Liver (tissue), 9 donors: Measurements from ENCODE around the gene M6PR. TPM values are rescaled to one million over a fixed set of nuclear protein-coding genes. Genes with fewer than 3 reads are reported as not detected.
A peak's percentile ranks its signal among the peaks of the same experiment; 100 is the strongest.

Source experiments
- DNase-seq: peaks from one replicate; pipeline ENCODE4 v3.0.0-alpha.2; 2017; ENCODE audit warnings: low spot score
- H3K27ac ChIP-seq, 2 donors: one replicate each; pipeline ENCODE4 v1.7.0; 2013; ENCODE audit warnings: inconsistent platforms in 2 of 2, low read length in 2 of 2, control low read depth in 1 of 2, low read depth in 1 of 2, mild to moderate bottlenecking in 1 of 2
- H3K27me3 ChIP-seq, 4 donors: one replicate each; pipeline versions ENCODE4 v1.6.1 to v1.7.0; 2013; ENCODE audit warnings: low read length in 3 of 4, inconsistent platforms in 1 of 4, mild to moderate bottlenecking in 1 of 4, moderate library complexity in 1 of 4; ENCODE audit not compliant: control insufficient read depth in 4 of 4, insufficient read depth in 4 of 4
- H3K36me3 ChIP-seq, 4 donors: one replicate each; pipeline versions ENCODE4 v1.6.1 to v1.7.0; 2013; ENCODE audit warnings: low read length in 3 of 4, mild to moderate bottlenecking in 3 of 4, low read depth in 1 of 4, moderate library complexity in 1 of 4; ENCODE audit not compliant: control insufficient read depth in 4 of 4, insufficient read depth in 3 of 4
- H3K4me1 ChIP-seq, 4 donors: one replicate each; pipeline versions ENCODE4 v1.6.1 to v1.7.0; 2013; ENCODE audit warnings: low read length in 3 of 4, mild to moderate bottlenecking in 3 of 4, moderate library complexity in 1 of 4; ENCODE audit not compliant: control insufficient read depth in 4 of 4, insufficient read depth in 4 of 4
- H3K4me3 ChIP-seq, 3 donors: one replicate each; pipeline versions ENCODE4 v1.6.1 to v1.7.0; 2013; ENCODE audit warnings: low read length in 3 of 3, control low read depth in 1 of 3, low read depth in 1 of 3, mild to moderate bottlenecking in 1 of 3
- H3K9ac ChIP-seq, 2 donors: one replicate each; pipeline ENCODE4 v1.7.0; 2013; ENCODE audit warnings: low read length in 2 of 2, mild to moderate bottlenecking in 2 of 2, moderate library complexity in 2 of 2, control low read depth in 1 of 2, low read depth in 1 of 2
- H3K9me3 ChIP-seq, 4 donors: one replicate each; pipeline versions ENCODE4 v1.6.1 to v1.7.0; 2013; ENCODE audit warnings: low read length in 3 of 4; ENCODE audit not compliant: control insufficient read depth in 4 of 4
- CTCF ChIP-seq: fragments of 150-350 bp; IDR thresholded peaks from 2 replicates; pipeline ENCODE4 v1.5.1; 2017; ENCODE audit warnings: improper control_type of control experiment, low read depth, low read length; ENCODE audit not compliant: missing input control
- EGR1 ChIP-seq, 2 donors: IDR thresholded peaks; 2 replicates each; pipeline ENCODE4 v1.6.1; 2016 to 2018; ENCODE audit warnings: antibody characterized with exemption in 2 of 2, low read depth in 2 of 2
- FOXA1 ChIP-seq: IDR thresholded peaks from 2 replicates; pipeline ENCODE4 v1.6.1; 2016; ENCODE audit warnings: antibody characterized with exemption
- FOXA2 ChIP-seq: IDR thresholded peaks from 2 replicates; pipeline ENCODE4 v1.6.1; 2016; ENCODE audit warnings: antibody characterized with exemption
- GABPA ChIP-seq, 2 donors: IDR thresholded peaks in 1 of 2; conservative IDR thresholded peaks in 1 of 2; 2 replicates each; pipeline ENCODE4 v1.6.1; 2016; ENCODE audit warnings: antibody characterized with exemption in 2 of 2, mild to moderate bottlenecking in 1 of 2, moderate library complexity in 1 of 2
- HNF4A ChIP-seq, 2 donors: conservative IDR thresholded peaks; 2 replicates each; pipeline ENCODE4 v1.6.1; 2016; ENCODE audit warnings: antibody characterized with exemption in 2 of 2, mild to moderate bottlenecking in 2 of 2
- HNF4G ChIP-seq: IDR thresholded peaks from 2 replicates; pipeline ENCODE4 v1.6.1; 2016; ENCODE audit warnings: antibody characterized with exemption
- JUND ChIP-seq, 2 donors: IDR thresholded peaks; 2 replicates each; pipeline ENCODE4 v1.6.1; 2016; ENCODE audit warnings: antibody characterized with exemption in 2 of 2
- NR2F2 ChIP-seq: IDR thresholded peaks from 2 replicates; pipeline ENCODE4 v1.6.1; 2016; ENCODE audit warnings: antibody characterized with exemption
- RAD21 ChIP-seq, 2 donors: IDR thresholded peaks; 2 replicates each; pipeline ENCODE4 v1.6.1; 2016; ENCODE audit warnings: antibody characterized with exemption in 2 of 2, mild to moderate bottlenecking in 2 of 2
- REST ChIP-seq: IDR thresholded peaks from 2 replicates; pipeline ENCODE4 v1.6.1; 2016; ENCODE audit warnings: antibody characterized with exemption, mild to moderate bottlenecking
- RXRA ChIP-seq, 2 donors: IDR thresholded peaks; 2 replicates each; pipeline ENCODE4 v1.6.1; 2017 to 2018; ENCODE audit warnings: antibody characterized with exemption in 2 of 2, mild to moderate bottlenecking in 1 of 2
- SP1 ChIP-seq: IDR thresholded peaks from 2 replicates; pipeline ENCODE4 v1.6.1; 2018; ENCODE audit warnings: antibody characterized with exemption, mild to moderate bottlenecking
- TAF1 ChIP-seq: conservative IDR thresholded peaks from 2 replicates; pipeline ENCODE4 v1.6.1; 2016; ENCODE audit warnings: antibody characterized with exemption, mild to moderate bottlenecking
- YY1 ChIP-seq: IDR thresholded peaks from 2 replicates; pipeline ENCODE4 v1.6.1; 2016; ENCODE audit warnings: antibody characterized with exemption, mild to moderate bottlenecking
- ZBTB33 ChIP-seq: IDR thresholded peaks from 2 replicates; pipeline ENCODE4 v1.6.1; 2016; ENCODE audit warnings: antibody characterized with exemption
- WGBS: extraction: QIAGEN DNeasy Blood & Tissue Kit; methylation state at CpG from one replicate; pipeline ENCODE4 v1.1.7; 2013; 5-methylcytosine and 5-hydroxymethylcytosine counted together
- polyA plus RNA-seq, 2 donors: library from polyadenylated mRNA; stranded (reverse) in 1 of 2; unstranded in 1 of 2; fragments of 200-250 nt in 1 of 2; fragments of >200 nt in 1 of 2; fragmentation: Nextera tagmentation in 1 of 2; extraction: Ambion mirVana in 1 of 2; gene quantifications; one replicate each; pipeline versions ENCODE4 v1.2.1 to v1.2.3, GENCODE V29; 2013 to 2015
- total RNA-seq, 2 donors: library from RNA; depleted of rRNA; stranded (reverse); fragments of >200 nt; gene quantifications; one replicate each; pipeline ENCODE4 v1.2.3, GENCODE V29; 2014
- TF ChIP-seq, protein P1 (sequence below): IDR thresholded peaks from 2 replicates; pipeline ENCODE4 v1.6.1; 2016; ENCODE audit warnings: antibody characterized with exemption
- TF ChIP-seq, protein P2 (sequence below): IDR thresholded peaks from 2 replicates; pipeline ENCODE4 v1.6.1; 2016; ENCODE audit warnings: antibody characterized with exemption
- donor health status: healthy.
- donor health status: healthy.
- donor health status: healthy.
- donor health status: healthy.
- donor health status: healthy.

M6PR gene
- total and polyA plus RNA-seq, 4 donors, result 38.7 to 118 (median 46.7) TPM

DNA sequence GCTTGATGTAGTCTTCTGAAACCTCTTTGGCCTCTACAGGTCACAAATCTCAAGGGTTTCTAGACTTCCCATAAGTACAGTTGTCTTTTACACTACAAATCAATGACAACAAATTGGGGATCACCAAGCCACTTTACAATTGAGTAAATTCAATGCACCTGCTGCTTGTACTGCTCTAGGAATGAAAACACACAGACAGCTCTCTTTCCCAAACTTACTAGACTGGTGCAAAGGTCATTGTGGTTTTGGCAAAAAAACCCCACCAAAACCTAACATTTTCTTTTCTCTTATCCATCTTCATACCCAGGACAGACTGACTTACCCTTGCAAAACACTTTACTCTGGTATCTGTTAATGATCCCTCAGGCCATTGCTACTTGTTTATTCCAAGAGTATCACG, 2.7 kb downstream of the M6PR start:
- 27% methylated on average over 1 of the region's 1 CpG for whole genome bisulfite sequencing
- DNase-seq, result no peak
- no peak overlapping the region for H3K4me3 ChIP-seq
- no peak overlapping the region for H3K27ac ChIP-seq
- H3K36me3 ChIP-seq, result peaks cover 11 to 39% (median 34%) of the 10 kb centered on the region in 4 donors
- H3K9ac ChIP-seq, result no peak overlapping the region
- TF ChIP-seq, protein P1, sequence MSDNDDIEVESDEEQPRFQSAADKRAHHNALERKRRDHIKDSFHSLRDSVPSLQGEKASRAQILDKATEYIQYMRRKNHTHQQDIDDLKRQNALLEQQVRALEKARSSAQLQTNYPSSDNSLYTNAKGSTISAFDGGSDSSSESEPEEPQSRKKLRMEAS, result no peak
- TF ChIP-seq ZBTB33 (no peak), YY1 (no peak), HNF4A (conservative IDR thresholded peaks at IDR 0.05) (peak; percentile 59 to 69), TAF1 (no peak), REST (no peak), EGR1 (IDR thresholded peaks at IDR 0.05; ENCODE audit: low read depth in 2 of 2) (no peak), GABPA (IDR thresholded peaks at IDR 0.05 in 1 of 2, conservative IDR thresholded peaks at IDR 0.05 in 1 of 2) (no peak), CTCF (no peak), FOXA1 (no peak), JUND (IDR thresholded peaks at IDR 0.05) (no peak), HNF4G (no peak), RAD21 (IDR thresholded peaks at IDR 0.05) (no peak), SP1 (peak; percentile 31), RXRA (IDR thresholded peaks at IDR 0.05) (peak; percentile 20 to 27), NR2F2 (no peak), FOXA2 (no peak)
- TF ChIP-seq, protein P2, sequence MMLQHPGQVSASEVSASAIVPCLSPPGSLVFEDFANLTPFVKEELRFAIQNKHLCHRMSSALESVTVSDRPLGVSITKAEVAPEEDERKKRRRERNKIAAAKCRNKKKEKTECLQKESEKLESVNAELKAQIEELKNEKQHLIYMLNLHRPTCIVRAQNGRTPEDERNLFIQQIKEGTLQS, result no peak
- no peaks in the 10 kb centered on the region for H3K27me3 ChIP-seq
- H3K9me3 ChIP-seq, result no peaks in the 10 kb centered on the region
- peaks cover 0 to 34% (median 26%) of the 10 kb centered on the region in 4 donors for H3K4me1 ChIP-seq
